Measurements from ENCODE around the gene C10orf120. TPM values are rescaled to one million over a fixed set of nuclear protein-coding genes. Genes with fewer than 3 reads are reported as not detected.

Gene C10orf120
- total RNA-seq, 2 experiments from 2014 or later, result not detected

DNA sequence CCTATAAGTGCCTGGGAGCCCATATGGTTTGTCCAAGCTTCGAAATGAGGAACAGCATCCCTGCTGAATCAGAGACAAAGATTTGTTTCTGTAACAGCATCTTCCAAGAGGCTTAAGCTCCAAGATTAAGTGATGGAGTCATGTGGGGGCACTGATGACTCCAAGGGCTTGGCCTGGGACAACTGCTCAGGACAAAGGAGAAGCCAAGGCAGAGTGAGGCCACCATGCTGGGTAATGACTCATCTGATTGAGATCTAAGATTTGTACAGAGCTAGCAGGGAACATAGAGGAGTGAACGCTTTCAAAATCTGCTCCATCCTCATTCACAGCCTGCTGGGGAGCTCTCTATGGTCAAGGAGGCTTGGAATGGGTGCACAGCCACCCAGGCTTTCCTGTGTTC, 49.3 kb downstream of the C10orf120 start:
- H4K20me1 ChIP-seq (ENCODE audit: insufficient read depth, low read length), result no peaks in the 10 kb centered on the region
- no peaks in the 10 kb centered on the region for H3K4me1 ChIP-seq (ENCODE audit: insufficient read depth, low read length, poor library complexity, severe bottlenecking)
- CTCF ChIA-PET (ENCODE audit: unreplicated experiment), result interaction anchor here (1.1 kb wide), 1 partner anchor 14 kb away, joined by 3 read pairs; no protein-coding TSS in a partner anchor
- H3K4me2 ChIP-seq (ENCODE audit: low read length), result no peak overlapping the region
- intact Hi-C loops (cut with micrococcal nuclease; ENCODE audit: unreplicated experiment), result no loop called here
- POLR2A ChIA-PET, result no interaction called here
- no TSS peak for BruUV-seq (replicated peaks)
- no peaks in the 10 kb centered on the region for H3K9me2 ChIP-seq (ENCODE audit: insufficient read depth, low read length)
- TF ChIP-seq EZH2phosphoT487 (IDR thresholded peaks at IDR 0.05; ENCODE audit: borderline replicate concordance, low read depth, low read length), result no peak
- TF ChIP-seq, protein P1, sequence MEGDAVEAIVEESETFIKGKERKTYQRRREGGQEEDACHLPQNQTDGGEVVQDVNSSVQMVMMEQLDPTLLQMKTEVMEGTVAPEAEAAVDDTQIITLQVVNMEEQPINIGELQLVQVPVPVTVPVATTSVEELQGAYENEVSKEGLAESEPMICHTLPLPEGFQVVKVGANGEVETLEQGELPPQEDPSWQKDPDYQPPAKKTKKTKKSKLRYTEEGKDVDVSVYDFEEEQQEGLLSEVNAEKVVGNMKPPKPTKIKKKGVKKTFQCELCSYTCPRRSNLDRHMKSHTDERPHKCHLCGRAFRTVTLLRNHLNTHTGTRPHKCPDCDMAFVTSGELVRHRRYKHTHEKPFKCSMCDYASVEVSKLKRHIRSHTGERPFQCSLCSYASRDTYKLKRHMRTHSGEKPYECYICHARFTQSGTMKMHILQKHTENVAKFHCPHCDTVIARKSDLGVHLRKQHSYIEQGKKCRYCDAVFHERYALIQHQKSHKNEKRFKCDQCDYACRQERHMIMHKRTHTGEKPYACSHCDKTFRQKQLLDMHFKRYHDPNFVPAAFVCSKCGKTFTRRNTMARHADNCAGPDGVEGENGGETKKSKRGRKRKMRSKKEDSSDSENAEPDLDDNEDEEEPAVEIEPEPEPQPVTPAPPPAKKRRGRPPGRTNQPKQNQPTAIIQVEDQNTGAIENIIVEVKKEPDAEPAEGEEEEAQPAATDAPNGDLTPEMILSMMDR (conservative IDR thresholded peaks at IDR 0.05; ENCODE audit: low read length), result no peak
- H3K36me3 ChIP-seq (ENCODE audit: insufficient read depth, low read length), result no peaks in the 10 kb centered on the region
- H2AFZ ChIP-seq (ENCODE audit: low read length), result no peak overlapping the region
- H3K79me2 ChIP-seq (ENCODE audit: insufficient read depth, low read depth, low read length), result no peaks in the 10 kb centered on the region
- H3K9me3 ChIP-seq (ENCODE audit: low read length), result no peaks in the 10 kb centered on the region
- DNase-seq (ENCODE audit: low spot score), result no peak
- no peak overlapping the region for H3K4me3 ChIP-seq (ENCODE audit: low read depth, low read length, poor library complexity, severe bottlenecking)
- H3K27ac ChIP-seq (ENCODE audit: low read depth, low read length, poor library complexity, severe bottlenecking), result no peak overlapping the region

DNA sequence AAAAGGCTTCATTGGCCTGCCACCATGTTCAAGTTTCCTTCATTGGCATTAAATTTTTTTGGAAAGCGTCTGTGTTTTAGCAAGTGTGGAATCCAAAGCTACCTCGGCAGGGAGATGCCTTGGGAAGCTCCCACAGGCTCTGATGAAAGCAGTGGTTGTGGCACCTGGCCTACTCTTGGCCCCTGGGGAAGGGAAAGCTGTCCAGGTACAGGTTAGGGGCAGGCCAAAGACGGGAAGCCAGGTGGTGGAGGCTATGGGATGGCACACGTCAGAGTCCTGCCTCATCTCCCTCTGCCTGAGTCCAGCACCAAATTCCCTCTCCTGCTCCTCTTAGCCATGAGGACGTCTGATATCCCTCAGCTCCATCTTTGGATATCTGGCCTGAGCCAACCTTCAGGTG, 49.7 kb downstream of the C10orf120 start:
- no peaks in the 10 kb centered on the region for H3K79me2 ChIP-seq (ENCODE audit: insufficient read depth, low read depth, low read length)
- H3K9me3 ChIP-seq (ENCODE audit: low read length), result no peaks in the 10 kb centered on the region
- ChIA-PET POLR2A (no interaction called here), CTCF (ENCODE audit: unreplicated experiment) (interaction anchor here (1.1 kb wide), 1 partner anchor 14 kb away, joined by 3 read pairs; no protein-coding TSS in a partner anchor)
- DNase-seq (ENCODE audit: low spot score), result no peak
- BruUV-seq (replicated peaks), result no TSS peak
- H2AFZ ChIP-seq (ENCODE audit: low read length), result no peak overlapping the region
- no peak overlapping the region for H3K4me3 ChIP-seq (ENCODE audit: low read depth, low read length, poor library complexity, severe bottlenecking)
- TF ChIP-seq, protein P1 (conservative IDR thresholded peaks at IDR 0.05; ENCODE audit: low read length), result no peak
- no peak for TF ChIP-seq EZH2phosphoT487 (IDR thresholded peaks at IDR 0.05; ENCODE audit: borderline replicate concordance, low read depth, low read length)
- H3K9me2 ChIP-seq (ENCODE audit: insufficient read depth, low read length), result no peaks in the 10 kb centered on the region
- intact Hi-C loops (cut with micrococcal nuclease; ENCODE audit: unreplicated experiment), result loop anchor here (2.0 kb wide), 1 partner anchor 53 kb away; no protein-coding TSS in a partner anchor
- no peaks in the 10 kb centered on the region for H3K4me1 ChIP-seq (ENCODE audit: insufficient read depth, low read length, poor library complexity, severe bottlenecking)
- no peaks in the 10 kb centered on the region for H3K36me3 ChIP-seq (ENCODE audit: insufficient read depth, low read length)
- no peak overlapping the region for H3K4me2 ChIP-seq (ENCODE audit: low read length)
- no peaks in the 10 kb centered on the region for H4K20me1 ChIP-seq (ENCODE audit: insufficient read depth, low read length)
- H3K27ac ChIP-seq (ENCODE audit: low read depth, low read length, poor library complexity, severe bottlenecking), result no peak overlapping the region

DNA sequence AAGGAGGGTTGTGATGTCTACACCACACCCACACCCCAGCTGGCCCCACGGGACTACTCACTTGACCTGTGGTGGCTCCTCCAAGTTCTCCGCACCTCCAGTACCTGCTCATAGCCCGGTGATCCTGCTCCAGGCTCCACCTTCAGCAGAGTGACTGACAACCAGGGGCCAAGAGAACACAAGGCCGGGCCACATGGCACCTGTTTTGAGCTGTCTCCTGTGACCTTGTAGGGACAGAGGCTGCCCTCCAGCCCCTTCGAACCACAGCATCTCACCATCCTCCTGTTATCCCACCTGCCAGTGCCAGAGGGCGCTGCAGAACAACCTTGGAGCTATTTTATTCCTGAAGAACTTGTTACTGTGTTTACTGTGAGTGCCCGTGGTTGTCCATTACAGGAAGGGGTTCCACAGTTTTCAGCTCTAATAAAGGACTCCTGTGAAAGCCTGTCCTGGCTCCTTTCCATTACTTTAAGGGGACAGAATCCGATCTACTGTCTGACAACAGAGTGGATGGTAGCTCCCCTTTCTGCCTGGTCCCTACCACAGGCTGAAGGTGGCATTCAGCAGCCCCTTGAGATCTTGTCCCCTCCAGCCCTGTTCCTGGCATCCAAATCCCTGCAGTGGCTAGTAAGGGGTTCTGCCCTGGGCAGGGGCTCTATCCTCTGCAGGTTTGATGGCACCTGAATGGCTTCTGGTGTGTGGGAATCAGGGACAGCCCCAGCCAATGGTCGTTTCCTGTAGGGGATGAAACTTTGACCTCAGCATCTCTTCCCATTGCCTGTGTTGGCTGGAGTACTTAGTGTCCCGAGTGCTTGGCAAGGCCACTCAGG, 50.8 kb downstream of the C10orf120 start:
- Histone ChIP-seq H3K36me3 (ENCODE audit: insufficient read depth, low read length) (no peaks in the 10 kb centered on the region), H3K4me1 (ENCODE audit: insufficient read depth, low read length, poor library complexity, severe bottlenecking) (no peaks in the 10 kb centered on the region), H3K4me3 (ENCODE audit: low read depth, low read length, poor library complexity, severe bottlenecking) (no peak overlapping the region), H3K79me2 (ENCODE audit: insufficient read depth, low read depth, low read length) (no peaks in the 10 kb centered on the region), H3K9me3 (ENCODE audit: low read length) (no peaks in the 10 kb centered on the region), H3K4me2 (ENCODE audit: low read length) (no peak overlapping the region), H4K20me1 (ENCODE audit: insufficient read depth, low read length) (no peaks in the 10 kb centered on the region), H3K27ac (ENCODE audit: low read depth, low read length, poor library complexity, severe bottlenecking) (no peak overlapping the region), H3K9me2 (ENCODE audit: insufficient read depth, low read length) (no peaks in the 10 kb centered on the region), H2AFZ (ENCODE audit: low read length) (no peak overlapping the region)
- ChIA-PET POLR2A (interaction anchor here (0.6 kb wide), 1 partner anchor 87 kb away, joined by 3 read pairs; no protein-coding TSS in a partner anchor), CTCF (ENCODE audit: unreplicated experiment) (interaction anchor here (1.1 kb wide), 1 partner anchor 16 kb away, joined by 3 read pairs; no protein-coding TSS in a partner anchor)
- peak; percentile 33 for DNase-seq (ENCODE audit: low spot score)
- TF ChIP-seq EZH2phosphoT487 (IDR thresholded peaks at IDR 0.05; ENCODE audit: borderline replicate concordance, low read depth, low read length), result no peak
- TF ChIP-seq, protein P1 (conservative IDR thresholded peaks at IDR 0.05; ENCODE audit: low read length), result peak; percentile 82
- no TSS peak for BruUV-seq (replicated peaks)
- intact Hi-C loops (cut with micrococcal nuclease; ENCODE audit: unreplicated experiment), result loop anchor here (2.0 kb wide), 1 partner anchor 54 kb away; no protein-coding TSS in a partner anchor

Data from OCI-LY7 (cell line).